Suprapubic skin (tissue), 4 donors: Measurements from ENCODE around the gene BMF.
"Not testable (repeated sequence)": the region's sequence is repeated elsewhere in the genome, so short reads cannot be mapped to it uniquely, and the experiment has no call there.

Experiments used
- CTCF ChIP-seq, 2 donors: fragments of 200-600 bp in 1 of 2; fragments of 450-650 bp in 1 of 2; sonication (generic) in 1 of 2; IDR thresholded peaks; one replicate each; pipeline ENCODE4 v1.5.1; 2016 to 2019; ENCODE audit warnings: antibody characterized with exemption in 2 of 2, mild to moderate bottlenecking in 1 of 2, moderate library complexity in 1 of 2
- EP300 ChIP-seq: sonication (generic); formaldehyde crosslinking; IDR thresholded peaks from one replicate; pipeline ENCODE4 v1.6.1; 2017; ENCODE audit warnings: antibody characterized with exemption
- POLR2AphosphoS5 ChIP-seq, 3 donors: sonication (generic); formaldehyde crosslinking; IDR thresholded peaks; one replicate each; pipeline ENCODE4 v1.6.1; 2017; ENCODE audit warnings: antibody characterized with exemption in 3 of 3

- TF ChIP-seq POLR2AphosphoS5 (IDR thresholded peaks at IDR 0.05); CTCF (IDR thresholded peaks at IDR 0.05); EP300: not testable (repeated sequence)
Observed at GRCh38 chr15:40115106-40115505, 6.4 kb upstream of the BMF start.
